Retina (tissue), 1 donor: Measurements from ENCODE around the gene MAD1L1.

Experiments used
- DNase-seq: peaks from one replicate; pipeline ENCODE4 v3.0.0-alpha.2; 2016

Gene MAD1L1

DNA sequence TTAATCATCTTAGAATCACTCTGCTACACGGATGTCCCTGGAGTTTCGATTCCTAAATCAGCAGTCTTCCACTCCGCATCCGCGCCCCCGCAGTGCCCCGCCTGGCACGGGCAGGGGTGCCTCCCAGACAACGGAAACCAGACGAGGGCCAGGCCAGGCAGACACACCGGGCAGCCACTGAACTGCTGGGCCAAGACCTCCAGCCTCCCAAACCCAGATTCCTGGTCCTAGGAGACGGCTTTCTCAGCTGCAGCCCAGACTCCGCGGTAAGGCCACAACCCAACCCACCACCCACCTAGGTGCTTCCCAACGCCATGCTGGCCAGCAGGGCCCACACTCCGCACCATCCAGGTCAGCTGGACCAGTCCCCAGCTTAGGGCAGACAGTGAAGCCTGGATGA is 33.2 kb downstream of the MAD1L1 start:
- no peak for DNase-seq

DNA sequence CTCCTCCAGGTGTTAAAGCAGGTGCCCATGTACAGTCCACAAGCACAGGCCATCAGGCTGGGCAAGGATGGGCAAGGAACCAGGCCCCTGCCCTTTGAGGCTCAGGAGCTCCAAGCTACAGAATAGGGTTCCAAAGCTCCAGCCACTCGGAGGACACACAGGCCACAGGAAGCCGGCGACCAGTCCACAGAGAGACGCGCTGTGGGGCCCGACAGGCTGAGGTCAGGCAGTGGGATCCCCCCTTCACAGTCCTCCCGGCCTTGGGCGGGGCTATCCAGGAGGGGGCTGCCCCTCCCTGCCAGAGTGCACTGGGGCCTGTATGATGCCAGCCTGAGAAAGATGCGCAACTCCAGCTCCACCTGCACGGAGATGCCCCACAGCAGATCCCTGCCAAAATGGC is 34.0 kb downstream of the MAD1L1 start:
- DNase-seq: no peak

DNA sequence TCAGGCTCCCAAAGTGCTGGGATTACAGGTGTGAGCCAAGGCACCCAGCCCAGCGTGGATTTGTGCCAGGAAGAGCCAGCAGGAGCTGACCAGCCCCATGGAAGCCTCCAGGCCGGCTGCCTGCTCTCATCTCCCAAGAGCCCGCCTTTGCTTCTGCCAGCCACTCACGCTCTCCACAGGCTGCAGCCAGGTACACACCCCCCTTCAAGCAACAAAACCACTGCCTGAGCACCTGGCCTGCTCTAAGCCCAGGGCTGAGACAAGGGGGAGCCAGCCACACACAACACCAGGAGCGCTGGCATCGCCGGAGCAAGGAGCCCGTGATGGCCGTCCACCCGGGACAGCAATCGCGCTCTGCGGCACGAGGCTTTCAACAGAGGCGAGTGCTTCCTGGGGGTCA is 34.5 kb downstream of the MAD1L1 start:
- DNase-seq: no peak

DNA sequence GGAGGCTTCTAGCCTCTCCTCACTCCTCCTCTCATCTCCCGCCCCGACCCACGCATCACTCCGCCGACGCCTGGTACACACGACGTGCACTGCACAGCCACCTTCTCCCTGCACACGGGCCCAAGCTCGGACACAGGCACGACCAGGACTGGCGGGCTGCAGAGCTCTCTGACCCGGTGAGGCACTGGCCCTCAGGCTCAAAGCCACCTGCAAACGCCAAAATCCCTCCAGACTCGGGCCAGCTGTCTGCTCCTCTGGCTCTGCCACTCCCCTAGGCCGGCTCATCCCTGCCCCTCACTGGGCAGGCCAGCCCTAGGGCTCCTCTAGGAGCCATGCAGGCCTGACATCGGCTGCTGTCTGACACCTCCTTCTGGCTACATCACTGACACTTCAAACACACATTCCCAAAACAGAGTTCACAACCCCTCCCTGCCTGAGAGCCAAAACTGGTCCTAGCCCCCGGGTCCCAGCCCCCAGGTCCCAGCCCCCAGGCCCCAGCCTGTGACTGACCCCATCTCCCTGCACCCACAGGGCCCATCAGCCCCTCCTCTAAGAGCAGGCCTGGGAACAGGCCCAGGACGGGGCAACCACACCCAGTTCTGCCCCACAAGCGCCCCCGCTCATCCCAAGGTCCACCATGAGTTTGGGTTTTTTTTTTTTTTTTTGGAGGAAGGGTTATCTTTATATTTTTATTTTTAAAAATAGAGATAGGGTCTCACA is 35.1 kb downstream of the MAD1L1 start:
- DNase-seq: no peak

DNA sequence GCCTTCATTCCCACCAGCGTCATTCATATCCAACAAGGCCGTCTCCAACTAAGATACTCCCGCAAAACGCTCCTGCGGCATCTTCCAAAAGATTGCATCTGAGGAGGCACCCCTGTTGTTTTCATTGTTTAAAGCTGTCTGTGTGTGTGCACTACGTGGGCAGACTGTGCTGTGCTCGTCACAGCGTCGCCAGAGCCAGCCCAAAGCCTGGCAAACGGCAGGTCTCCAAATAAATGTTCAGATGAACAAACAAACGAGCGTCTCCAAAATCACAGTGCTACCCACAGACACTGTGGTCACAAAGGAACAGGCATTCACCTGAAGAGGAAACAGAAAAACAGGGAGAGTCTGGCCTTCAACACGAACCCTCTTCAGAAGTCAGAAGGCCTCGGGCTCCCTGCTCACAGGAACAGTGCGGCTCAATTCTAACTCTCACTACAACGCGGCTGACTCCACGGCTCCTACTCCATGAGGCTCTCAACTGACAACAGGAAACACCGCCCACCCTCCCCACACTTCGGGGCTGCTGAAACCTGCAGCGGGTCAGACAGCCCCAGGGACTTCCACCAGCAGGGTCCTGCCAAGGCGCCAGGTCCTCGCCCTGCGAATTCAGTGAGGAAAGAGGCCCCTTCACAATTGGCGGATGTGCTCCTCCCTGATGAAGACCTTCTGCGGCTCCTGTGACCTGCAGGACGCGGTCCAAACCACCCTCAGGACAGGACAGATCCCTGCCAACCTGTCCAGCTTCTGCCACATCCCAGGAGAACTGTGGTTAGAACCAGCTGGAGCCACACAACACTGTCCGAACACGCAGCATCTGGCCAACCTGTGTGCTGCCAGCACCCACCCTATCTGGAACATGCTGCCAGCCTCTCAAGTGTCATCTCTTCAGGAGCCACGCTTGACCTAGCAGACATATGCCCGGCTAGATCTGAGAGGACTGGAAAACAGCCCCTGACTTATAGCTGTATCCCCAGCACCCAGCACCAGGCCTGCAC is 36.1 kb downstream of the MAD1L1 start:
- DNase-seq: no peak

DNA sequence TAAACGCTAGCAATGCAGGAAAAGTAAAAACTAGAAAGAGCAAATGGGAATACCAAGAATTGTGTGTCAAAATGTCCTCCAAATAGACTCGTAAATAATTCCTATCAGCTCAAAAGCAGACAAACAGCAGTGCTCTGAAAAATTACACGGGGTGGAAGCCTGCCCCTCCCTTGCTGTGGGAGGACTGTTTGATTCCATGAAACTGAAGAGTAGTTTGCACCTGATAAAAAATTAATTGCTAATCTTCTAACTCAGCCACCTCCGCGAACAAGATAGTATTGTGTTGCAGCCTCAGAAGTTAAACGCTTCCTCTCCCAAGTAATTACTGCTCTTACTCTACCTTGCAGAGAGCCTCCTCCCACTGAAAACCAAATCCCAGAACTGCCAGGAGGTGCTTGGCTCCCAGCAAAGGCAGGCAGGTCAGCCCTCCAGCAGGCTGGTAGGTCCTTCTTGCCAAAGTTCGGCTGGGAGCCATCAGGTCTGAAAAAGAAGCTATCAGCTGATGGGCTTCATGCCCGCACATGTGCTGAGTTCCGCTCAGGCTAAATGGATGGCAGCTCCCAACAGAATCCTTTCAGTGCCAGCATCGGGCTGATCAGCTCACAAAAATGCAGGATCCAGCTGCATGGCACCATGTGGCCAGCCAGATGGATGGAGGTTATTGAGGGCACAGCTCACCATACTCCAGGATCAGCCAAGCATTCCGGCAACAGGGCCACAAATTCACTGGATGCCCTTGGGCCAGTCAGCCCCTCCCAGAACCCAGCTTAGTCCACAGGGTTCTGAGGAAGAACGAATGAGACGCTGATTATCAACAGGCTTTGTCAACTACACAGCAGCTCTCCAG is 37.1 kb downstream of the MAD1L1 start:
- DNase-seq: no peak

DNA sequence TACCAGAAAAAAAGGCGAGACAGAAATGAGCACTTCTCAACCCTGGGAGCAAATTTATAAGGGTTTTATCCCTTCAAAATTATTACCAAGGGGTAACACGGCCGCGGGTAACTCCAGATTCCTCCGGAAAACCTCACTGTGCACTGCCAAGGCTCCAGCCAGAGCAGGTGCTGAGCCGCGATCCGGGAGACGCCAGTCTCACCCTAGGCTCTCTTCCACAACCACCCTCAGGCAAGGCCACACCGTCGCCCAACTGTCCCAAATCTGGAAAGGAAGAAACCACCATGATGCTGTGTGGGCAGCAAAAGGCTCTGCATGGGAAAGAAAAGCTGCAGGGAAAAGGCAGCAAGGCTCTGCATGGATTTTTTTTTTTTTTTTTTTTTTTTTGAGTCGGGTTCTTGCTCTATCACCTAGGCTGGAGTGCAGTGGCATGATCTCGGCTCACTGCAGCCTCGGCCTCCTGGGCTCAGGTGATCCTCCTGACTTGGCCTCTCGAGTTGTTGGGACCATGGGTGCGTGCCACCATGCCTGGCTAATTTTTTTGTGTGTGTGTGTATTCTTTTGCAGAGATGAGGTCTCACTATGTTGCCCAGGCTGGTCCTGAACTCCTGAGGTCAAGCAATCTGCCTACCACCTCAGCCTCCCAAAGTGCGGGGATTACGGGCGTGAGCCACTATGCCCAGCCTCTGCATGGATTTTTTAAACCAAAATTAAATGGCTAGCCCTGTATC is 39.0 kb downstream of the MAD1L1 start:
- no peak for DNase-seq

DNA sequence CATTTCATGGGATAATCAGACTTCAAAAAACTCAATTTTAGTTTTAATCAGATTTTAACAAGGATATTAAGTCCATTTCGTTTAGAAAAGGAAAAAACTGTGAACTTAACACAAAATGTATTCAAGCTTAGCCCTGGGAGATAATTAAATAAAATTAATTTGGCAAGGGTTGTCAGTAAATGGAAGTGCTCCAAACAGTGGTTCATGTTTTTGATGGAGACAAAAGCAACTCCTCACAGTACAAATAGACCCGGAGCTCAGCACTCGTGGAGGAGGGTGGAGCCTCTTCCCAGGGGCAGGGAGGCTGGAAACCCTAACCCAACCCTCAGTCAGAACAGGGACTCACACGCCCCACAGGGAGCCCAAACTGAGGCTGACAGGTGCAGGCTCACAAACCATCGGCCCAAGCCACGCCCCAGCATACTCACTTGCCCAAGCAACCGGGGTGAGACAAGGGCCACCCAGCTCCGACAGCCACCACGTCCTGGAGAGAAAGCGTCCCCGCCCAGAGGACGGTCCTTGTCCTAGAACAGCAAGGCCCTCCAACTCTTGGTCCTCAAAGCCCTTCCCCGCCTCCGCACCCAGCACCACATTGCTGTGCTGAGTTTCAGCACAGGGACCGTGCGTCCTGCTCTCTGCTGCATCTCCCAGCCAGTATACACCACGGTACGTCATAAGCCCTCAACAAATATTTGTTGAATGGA is 39.8 kb downstream of the MAD1L1 start:
- DNase-seq: no peak

DNA sequence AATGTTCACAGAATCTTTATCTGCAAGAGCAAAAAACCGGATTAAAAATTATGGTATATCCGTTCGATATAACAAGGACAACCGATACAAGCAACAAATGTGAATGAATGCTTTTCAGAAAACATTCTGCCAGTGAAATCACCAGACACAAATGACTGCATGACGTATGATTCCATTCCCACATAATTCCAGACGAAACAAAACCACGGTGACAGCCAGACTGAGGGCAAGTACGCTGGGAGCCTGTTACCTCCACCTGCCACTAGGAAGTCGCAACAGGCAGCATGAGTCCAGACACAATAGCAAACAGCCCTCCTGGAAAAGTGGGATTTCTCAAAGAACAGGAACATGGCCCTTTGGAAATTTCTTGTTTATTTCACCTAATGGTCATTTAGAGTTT is 41.7 kb downstream of the MAD1L1 start:
- no peak for DNase-seq

DNA sequence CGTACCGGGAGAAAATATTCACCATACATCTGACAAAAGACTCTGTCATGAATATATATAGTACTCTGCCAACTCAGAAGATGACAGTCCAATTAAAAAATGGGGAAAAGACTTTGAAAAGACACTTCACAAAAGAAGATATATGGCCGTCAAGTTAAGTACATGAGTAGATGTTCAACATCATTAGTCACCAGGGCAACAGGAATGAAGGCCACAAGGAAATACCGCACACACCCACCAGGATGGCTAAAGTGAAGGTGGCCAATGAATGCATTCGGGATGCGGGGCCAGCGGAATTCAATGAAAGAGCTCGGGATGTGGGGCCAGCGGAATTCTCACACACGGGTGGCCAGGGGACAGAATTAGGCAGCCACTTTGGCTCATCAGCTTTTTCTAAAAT is 42.2 kb downstream of the MAD1L1 start:
- no peak for DNase-seq

DNA sequence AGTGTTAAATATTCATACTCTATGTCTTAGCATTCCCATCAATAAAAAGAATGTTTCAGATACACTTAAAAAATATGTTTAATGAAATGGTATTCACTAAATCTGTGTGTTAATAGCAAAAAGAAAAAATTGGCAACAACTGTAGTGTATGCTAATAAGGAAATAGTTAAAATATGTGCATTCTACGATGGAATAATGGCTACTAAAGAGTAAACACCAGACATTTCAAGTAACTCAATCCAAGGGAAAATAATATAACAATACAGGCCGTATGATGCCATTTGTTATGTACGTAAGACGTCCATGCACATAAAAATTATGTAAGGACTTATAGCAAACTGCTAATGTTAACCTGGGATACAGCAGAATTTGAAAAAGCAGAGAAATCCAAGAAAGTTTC is 46.6 kb downstream of the MAD1L1 start:
- no peak for DNase-seq

DNA sequence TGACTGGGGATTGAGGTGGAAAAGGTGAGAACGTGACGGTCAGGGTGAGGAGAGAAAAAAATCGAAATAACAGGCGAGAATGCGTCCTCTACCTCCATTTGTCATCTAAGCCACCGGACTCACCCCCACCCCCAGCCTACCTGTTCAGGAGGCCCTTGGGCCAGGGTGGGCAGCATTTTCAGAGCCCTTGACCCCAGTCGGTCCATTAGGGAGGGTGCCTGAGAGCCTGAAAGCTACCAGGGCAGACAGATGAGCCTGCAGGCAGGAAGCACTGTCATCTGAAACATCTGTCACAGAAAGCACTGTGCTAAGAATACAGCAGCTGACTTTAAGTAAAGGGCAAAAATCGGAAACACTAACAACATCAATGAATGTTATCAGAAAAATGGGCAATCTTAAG is 47.0 kb downstream of the MAD1L1 start:
- DNase-seq: no peak

DNA sequence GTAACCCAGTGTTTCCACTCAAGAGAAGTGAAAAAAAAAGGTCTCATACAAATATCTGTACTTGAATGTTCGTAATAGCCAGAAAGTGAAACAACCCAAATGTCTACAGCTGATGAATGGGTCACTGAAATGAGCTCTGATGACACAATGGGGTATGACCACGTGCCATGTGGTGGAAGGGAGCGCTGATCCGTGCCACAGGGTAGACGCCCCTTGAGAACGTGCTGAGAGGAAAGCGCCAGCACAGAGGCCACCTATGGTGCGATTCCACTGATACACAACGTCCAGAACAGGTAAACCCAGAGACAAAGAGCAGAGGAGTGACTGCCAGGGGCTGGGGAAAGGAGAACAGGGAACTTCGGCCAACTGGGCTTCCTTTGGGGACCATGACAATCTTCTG is 50.3 kb downstream of the MAD1L1 start:
- DNase-seq: no peak

DNA sequence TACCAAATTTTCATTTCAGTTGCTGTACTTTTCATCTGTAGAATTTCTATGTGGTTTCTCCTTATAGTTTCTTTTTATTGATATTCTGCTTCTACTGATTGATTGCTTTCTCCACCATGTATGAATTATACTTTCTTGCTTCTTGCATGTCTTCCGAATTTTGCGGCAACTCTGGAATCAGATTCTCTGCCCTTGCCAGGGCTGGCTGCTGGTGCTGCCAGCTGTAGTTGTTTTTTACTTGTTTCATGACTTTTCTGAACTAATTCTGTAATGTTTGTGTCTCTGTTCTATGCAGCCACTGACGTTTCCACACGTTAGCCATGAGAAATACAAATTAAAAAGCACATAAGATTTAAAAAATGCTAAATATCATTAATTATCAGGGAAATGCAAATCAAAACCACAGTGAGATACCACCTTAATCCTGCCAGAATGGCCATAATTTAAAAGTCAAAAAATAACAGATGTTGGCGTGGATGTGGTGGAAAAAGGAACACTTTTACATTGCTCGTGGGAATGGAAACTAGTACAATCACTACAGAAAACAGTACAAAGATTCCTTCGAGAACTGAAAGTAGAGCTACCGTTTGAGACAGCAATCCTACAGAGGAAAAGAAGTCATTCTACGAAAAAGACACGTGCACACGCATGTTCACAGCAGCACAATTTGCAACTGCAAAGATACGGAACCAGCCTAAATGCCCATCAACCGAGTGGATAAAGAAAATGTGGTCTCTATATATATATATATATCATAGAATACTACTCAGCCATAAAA is 51.5 kb downstream of the MAD1L1 start:
- no peak for DNase-seq

DNA sequence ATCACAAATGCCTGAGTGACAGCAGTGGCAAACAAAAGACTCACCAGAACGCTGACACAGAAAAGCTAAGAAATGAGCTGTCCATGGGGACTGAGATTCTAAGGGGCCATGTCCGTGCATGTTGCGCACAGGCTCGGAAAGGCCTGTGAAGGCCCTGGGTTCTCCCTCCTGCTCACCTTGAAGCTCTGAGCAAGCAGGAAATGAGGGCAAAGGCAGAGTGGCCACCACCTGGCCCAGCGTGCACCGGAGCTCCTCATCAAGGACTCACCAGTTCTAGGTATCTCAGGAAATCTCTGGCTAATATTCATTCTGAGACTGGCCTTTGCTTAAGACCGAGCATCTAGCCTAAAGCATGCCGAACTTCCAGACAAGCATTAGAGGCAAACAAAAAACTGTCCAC is 52.7 kb downstream of the MAD1L1 start:
- no peak for DNase-seq

DNA sequence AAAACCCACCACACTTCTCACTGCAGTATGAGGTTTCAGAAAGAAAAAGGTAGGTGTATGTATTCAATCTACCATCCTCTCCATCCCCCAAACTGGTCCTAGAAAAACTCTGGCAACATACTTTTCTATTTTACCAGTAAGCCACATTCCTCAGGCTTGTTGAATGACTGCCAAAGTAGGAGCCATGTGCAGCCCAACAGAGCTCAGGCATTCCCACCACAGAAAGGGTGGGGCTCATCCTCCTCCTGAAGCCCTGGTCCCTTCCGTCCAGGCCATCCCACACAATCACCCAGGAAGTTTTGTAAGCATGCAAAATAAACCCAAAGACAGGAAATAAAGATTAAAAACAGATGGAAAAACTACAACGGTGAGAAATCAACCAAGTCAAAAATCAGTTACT is 57.2 kb downstream of the MAD1L1 start:
- no peak for DNase-seq

DNA sequence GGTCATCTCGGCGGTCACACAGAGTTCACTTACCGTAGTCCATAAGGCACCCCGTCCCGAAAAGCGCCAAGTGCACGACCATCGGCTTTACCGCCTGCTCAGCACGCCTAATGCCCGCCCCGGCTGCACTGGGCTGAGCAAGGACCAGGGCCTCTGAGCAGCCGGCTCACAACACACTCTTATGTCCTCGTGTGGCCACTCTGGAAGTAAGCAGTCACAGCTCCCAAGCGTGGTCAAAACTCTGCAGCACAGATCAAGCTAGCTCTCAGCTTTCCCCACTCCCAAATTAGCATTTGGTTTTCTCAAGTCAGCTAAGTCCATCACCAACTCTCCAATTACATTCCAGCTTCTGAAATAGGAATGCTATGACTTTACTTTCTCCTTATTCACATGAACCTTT is 57.7 kb downstream of the MAD1L1 start:
- DNase-seq: no peak

DNA sequence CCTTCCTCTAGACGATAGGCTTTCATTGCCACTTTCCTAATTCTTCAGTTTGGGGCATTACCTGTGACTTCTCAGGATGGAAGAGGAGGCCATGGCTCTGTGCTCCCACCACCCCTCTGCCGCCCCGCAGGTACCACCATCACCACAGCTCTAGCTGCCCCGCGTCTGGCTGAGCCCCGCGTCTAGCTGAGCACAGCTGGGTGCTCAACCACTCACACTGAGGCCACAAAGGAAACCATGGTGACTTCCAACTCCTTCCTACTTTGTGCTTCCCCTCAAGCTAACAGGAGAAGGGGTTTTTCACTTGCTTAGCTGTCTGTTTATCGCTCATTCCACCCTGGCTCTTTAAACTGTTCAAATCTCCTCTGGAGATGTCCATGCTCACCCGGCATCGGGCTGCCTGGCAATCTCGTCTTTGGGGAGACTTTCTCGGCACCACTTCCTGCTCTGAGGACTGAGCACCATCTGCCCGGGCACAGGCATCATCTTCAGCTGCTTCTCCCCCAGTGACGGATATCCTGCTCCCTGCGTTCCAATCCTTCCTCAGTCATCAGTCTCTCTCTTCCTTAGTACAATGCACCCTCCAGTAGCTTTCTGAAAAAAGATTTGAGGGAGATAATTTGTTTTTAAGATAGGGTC is 59.4 kb downstream of the MAD1L1 start:
- DNase-seq: no peak

DNA sequence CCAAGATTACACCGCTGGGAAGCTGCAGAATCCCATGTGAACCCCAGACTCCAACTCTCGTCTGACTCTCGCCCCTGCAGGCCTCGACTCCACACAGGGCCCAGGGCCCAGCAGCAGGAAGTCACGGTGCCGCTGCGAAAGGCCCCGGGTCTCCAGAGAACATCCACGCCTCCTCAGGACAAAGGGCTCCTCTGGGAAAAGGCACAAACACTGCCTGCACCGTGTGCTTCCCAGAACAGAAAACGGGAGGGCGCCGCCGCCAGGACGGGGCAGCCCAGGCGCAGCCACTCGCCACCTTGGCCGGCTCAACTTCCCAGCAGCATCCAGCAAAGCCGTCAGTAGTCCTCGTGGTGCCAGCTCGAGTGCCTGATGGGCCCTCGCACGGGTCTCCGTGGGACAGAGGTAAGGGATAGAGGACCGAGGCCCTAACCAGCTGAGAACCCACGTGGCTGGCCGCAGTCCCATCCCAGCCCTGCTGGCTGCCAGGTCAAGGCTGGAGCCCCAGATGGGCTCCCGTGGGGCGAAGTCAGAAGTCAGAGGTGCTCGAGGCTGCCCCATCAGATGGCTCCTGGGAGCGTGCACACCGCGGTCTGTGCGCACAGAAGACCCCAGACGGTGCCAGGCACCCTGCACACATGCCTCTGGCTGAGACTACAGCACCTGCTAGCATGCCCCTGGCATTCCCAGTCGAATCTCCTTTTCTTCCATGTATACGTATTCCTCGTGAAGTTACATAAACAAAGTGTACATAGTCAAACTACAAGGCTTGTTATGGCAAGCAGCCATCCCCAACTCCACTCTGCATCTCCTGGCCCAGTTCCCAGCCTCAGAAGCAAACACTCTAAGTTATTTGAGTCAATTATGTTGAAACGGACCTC is 60.2 kb downstream of the MAD1L1 start:
- no peak for DNase-seq

DNA sequence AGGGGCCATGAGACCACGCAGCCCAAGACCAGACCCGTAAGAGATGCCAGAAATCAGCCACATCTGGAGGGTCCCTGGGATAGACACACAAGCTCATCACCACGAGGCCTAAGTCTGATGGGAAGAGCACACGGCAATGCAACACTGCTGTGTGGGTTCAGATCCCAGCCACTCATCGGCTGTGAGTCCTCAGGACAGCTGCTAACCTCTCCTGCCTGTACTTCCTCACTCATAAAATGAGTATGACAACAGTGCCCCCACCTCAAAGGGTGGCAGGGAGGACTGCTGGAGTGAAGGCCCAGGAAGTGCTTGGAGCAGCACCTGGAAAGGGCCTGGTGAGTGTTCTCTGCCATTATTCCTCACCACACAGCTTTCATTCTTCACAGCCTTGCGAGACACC is 60.9 kb downstream of the MAD1L1 start:
- no peak for DNase-seq
